Endothelial cell of umbilical vein (primary cell): ENCODE data around the gene SLC6A1. TPM values are rescaled to one million over a fixed set of nuclear protein-coding genes. Genes with fewer than 3 reads are reported as not detected.

Source experiments
- BruUV-seq: library from RNA; stranded (reverse); fragments of 400-500 nt; replicated peaks from 2 replicates; lab custom pipeline; 2021; lab: Mats Ljungman, UMichigan
- CTCF ChIA-PET: fragments of 300-600, 350-600 bp; sonication (Branson Sonifier 250); formaldehyde crosslinking; loops from one replicate; lab custom pipeline; 2021; ENCODE audit warnings: antibody characterized with exemption, inconsistent platforms; lab: Charles Lee
- POLR2A ChIA-PET: fragments of 300-600, 350-600 bp; sonication (Branson Sonifier 250); formaldehyde crosslinking; loops from one replicate; lab custom pipeline; 2021; ENCODE audit warnings: antibody characterized with exemption, inconsistent platforms; lab: Charles Lee
- DNase-seq: peaks from one replicate; pipeline ENCODE4 v3.0.0-alpha.2; 2011; ENCODE audit warnings: low read depth, low spot score
- FAIRE-seq: peaks from 2 replicates; lab custom pipeline; 2011; peaks lifted over from hg19 to GRCh38; lab: Jason Lieb, UNC
- H2AFZ ChIP-seq: 2 replicates; pipeline ENCODE4 v1.6.0; 2012; ENCODE audit warnings: low read depth, low read length, control low read depth, inconsistent platforms
- H3K27ac ChIP-seq: 2 replicates; pipeline ENCODE4 v1.5.1; 2011; ENCODE audit warnings: low read depth, mild to moderate bottlenecking, control low read depth, low read length, moderate library complexity; ENCODE audit not compliant: insufficient read depth
- H3K27me3 ChIP-seq, 2 experiments: 2 replicates each; pipeline versions ENCODE4 v1.6.0 to v1.6.1; 2011; ENCODE audit warnings: low read length in 2 of 2, mixed read lengths in 1 of 2; ENCODE audit not compliant: control insufficient read depth in 2 of 2, insufficient read depth in 2 of 2
- H3K36me3 ChIP-seq, 2 experiments: 2 replicates in 1 of 2; 3 replicates in 1 of 2; pipeline ENCODE4 v1.5.1; 2011; ENCODE audit warnings: low read length in 2 of 2, mild to moderate bottlenecking in 1 of 2, moderate library complexity in 1 of 2; ENCODE audit not compliant: control insufficient read depth in 2 of 2, insufficient read depth in 2 of 2; ENCODE audit errors: extremely low read depth in 1 of 2
- H3K4me1 ChIP-seq: 3 replicates; pipeline ENCODE4 v1.5.1; 2011; ENCODE audit warnings: mild to moderate bottlenecking, low read length; ENCODE audit not compliant: control insufficient read depth, insufficient read depth; ENCODE audit errors: extremely low read depth
- H3K4me2 ChIP-seq: 2 replicates; pipeline ENCODE4 v1.6.1; 2011; ENCODE audit warnings: low read length, control low read depth, mixed read lengths; ENCODE audit not compliant: insufficient read depth
- H3K4me3 ChIP-seq, 3 experiments: fragments of 200-600 bp in 1 of 3; sonication (generic), shearing (Covaris generic) in 1 of 3; replicated peaks in 1 of 3; 2 replicates each; pipeline ENCODE4 v1.5.1; 2011 to 2016; ENCODE audit warnings: control low read depth in 3 of 3, low read length in 3 of 3, mild to moderate bottlenecking in 2 of 3, inconsistent platforms in 1 of 3, low read depth in 1 of 3, moderate library complexity in 1 of 3; ENCODE audit not compliant: insufficient read depth in 1 of 3
- H3K79me2 ChIP-seq: 2 replicates; pipeline ENCODE4 v1.6.0; 2012; ENCODE audit warnings: low read length, inconsistent platforms; ENCODE audit not compliant: control insufficient read depth, insufficient read depth
- H3K9ac ChIP-seq: replicated peaks from 2 replicates; pipeline ENCODE3; 2011; ENCODE audit warnings: low read length, control low read depth; ENCODE audit not compliant: insufficient read depth; ENCODE audit errors: extremely low read depth
- H3K9me1 ChIP-seq: replicated peaks from 3 replicates; pipeline ENCODE4 v1.6.0; 2011; ENCODE audit warnings: mild to moderate bottlenecking, low read length; ENCODE audit not compliant: control insufficient read depth, insufficient read depth; ENCODE audit errors: extremely low read depth
- H3K9me3 ChIP-seq: replicated peaks from 2 replicates; pipeline ENCODE4 v1.5.1; 2012; ENCODE audit warnings: low read length, inconsistent platforms; ENCODE audit not compliant: control insufficient read depth, insufficient read depth
- H4K20me1 ChIP-seq: replicated peaks from 2 replicates; pipeline ENCODE3; 2011; ENCODE audit warnings: mild to moderate bottlenecking, low read length; ENCODE audit not compliant: control insufficient read depth, insufficient read depth; ENCODE audit errors: extremely low read depth
- CTCF ChIP-seq, 2 donors: IDR thresholded peaks; 1 replicate in 1 of 2; 2 replicates in 1 of 2; pipeline ENCODE4 v1.5.1; 2011; ENCODE audit warnings: low read length in 2 of 2, mild to moderate bottlenecking in 2 of 2, moderate library complexity in 2 of 2, control low read depth in 1 of 2, inconsistent platforms in 1 of 2, low read depth in 1 of 2; ENCODE audit not compliant: insufficient read depth in 1 of 2; ENCODE audit errors: extremely low read depth in 1 of 2
- JUN ChIP-seq: IDR thresholded peaks from 2 replicates; pipeline ENCODE4 v1.6.1; 2011; ENCODE audit warnings: borderline replicate concordance, low read depth; ENCODE audit not compliant: insufficient read length, insufficient read depth
- MAX ChIP-seq: IDR thresholded peaks from 2 replicates; pipeline ENCODE4 v1.6.1; 2011; ENCODE audit not compliant: insufficient read depth, insufficient read length
- MYC ChIP-seq: IDR thresholded peaks from one replicate; pipeline ENCODE4 v1.6.1; 2011; ENCODE audit warnings: mild to moderate bottlenecking, low read depth, low read length
- POLR2AphosphoS5 ChIP-seq: IDR thresholded peaks from 2 replicates; pipeline ENCODE4 v1.6.1; 2012; ENCODE audit warnings: low read depth, mild to moderate bottlenecking, control low read depth, low read length, moderate library complexity; ENCODE audit not compliant: insufficient read depth
- dilution Hi-C: fragments of 300-500 bp; cut with MboI; formaldehyde crosslinking; loops from one replicate; pipeline ENCODE4 v1.15.0; 2019; ENCODE audit warnings: low sequenced_read_pairs; ENCODE audit not compliant: extremely low pct_ligation_motif_present
- intact Hi-C: fragments of 100-400 bp; cut with micrococcal nuclease; formaldehyde crosslinking; loops from one replicate; pipeline ENCODE4 v1.10.0; 2022
- polyA plus RNA-seq, 4 experiments: library from polyadenylated mRNA; depleted of rRNA in 3 of 4; stranded (reverse) in 3 of 4; unstranded in 1 of 4; fragments of >200 nt; gene quantifications; 2 replicates each; pipeline versions ENCODE4 v1.2.1 to v1.2.3, GENCODE V29; 2011 to 2012; ENCODE audit warnings: missing spikeins in 1 of 4
- total RNA-seq: library from RNA; stranded (reverse); gene quantifications from 2 replicates; pipeline ENCODE4 v1.2.3, GENCODE V29; 2021

SLC6A1 gene
- total and polyA plus RNA-seq, 2 donors (not counting 3 experiments of a cell fraction or from before 2014, with no cell fraction given), result not detected

- H3K79me2 ChIP-seq, result no peaks in the 10 kb centered on the region
- intact Hi-C loops, result no loop called here
- CTCF ChIA-PET, result no interaction called here
- TF ChIP-seq POLR2AphosphoS5, result no peak
- no peak for TF ChIP-seq CTCF (IDR thresholded peaks at IDR 0.05; ENCODE audit: extremely low read depth in 1 of 2, insufficient read depth in 1 of 2, low read depth in 1 of 2, low read length in 2 of 2)
- no peak for TF ChIP-seq MYC
- no peak for TF ChIP-seq MAX
- TF ChIP-seq JUN, result no peak
- no peak overlapping the region for H3K4me2 ChIP-seq
- H3K4me1 ChIP-seq, result peaks cover 2% of the 10 kb centered on the region
- no TSS peak for BruUV-seq
- dilution Hi-C loops, result no loop called here
- FAIRE-seq, result no peak
- H4K20me1 ChIP-seq, result no peaks in the 10 kb centered on the region
- no peak for DNase-seq
- H3K4me3 ChIP-seq, result no peak overlapping the region
- no peak overlapping the region for H3K27ac ChIP-seq
- H3K27me3 ChIP-seq, result peaks cover 18 to 26% of the 10 kb centered on the region in 2 experiments
- POLR2A ChIA-PET, result no interaction called here
- no peaks in the 10 kb centered on the region for H3K36me3 ChIP-seq
- no peaks in the 10 kb centered on the region for H3K9me3 ChIP-seq
- no peak overlapping the region for H3K9ac ChIP-seq
- no peak overlapping the region for H2AFZ ChIP-seq
- H3K9me1 ChIP-seq, result no peaks in the 10 kb centered on the region
These were observed 4.4 kb upstream of the SLC6A1 start for GRCh38 chr3:10988001-10988665.
